H1 (cell line): ENCODE data around the gene ATP6V0D1. TPM values are rescaled to one million over a fixed set of nuclear protein-coding genes. Genes with fewer than 3 reads are reported as not detected.

Experiments
- CTCF ChIA-PET: fragments of 300-600 bp; sonication (Branson Sonifier 250); formaldehyde crosslinking; loops from one replicate; lab custom pipeline; 2021; ENCODE audit not compliant: partially characterized antibody; lab: Charles Lee
- POLR2A ChIA-PET: fragments of 300-600 bp; sonication (Branson Sonifier 250); formaldehyde crosslinking; loops from one replicate; lab custom pipeline; 2021; ENCODE audit warnings: inconsistent platforms; ENCODE audit not compliant: partially characterized antibody; lab: Charles Lee
- DNase-seq, 2 experiments: peaks; one replicate each; pipeline versions ENCODE4 v3.0.0 to v3.0.0-alpha.2; 2010 to 2022; ENCODE audit warnings: low spot score in 2 of 2, low read depth in 1 of 2, mixed read lengths in 1 of 2
- FAIRE-seq: peaks from 2 replicates; lab custom pipeline; 2011; peaks lifted over from hg19 to GRCh38; lab: Jason Lieb, UNC
- H2AFZ ChIP-seq: 2 replicates; pipeline ENCODE4 v1.8.1; 2012; ENCODE audit warnings: low read length, inconsistent platforms
- H2AK5ac ChIP-seq: 2 replicates; pipeline ENCODE4 v1.6.1; 2013; ENCODE audit warnings: low read depth, low read length
- H2BK120ac ChIP-seq: replicated peaks from 2 replicates; pipeline ENCODE3; 2013; ENCODE audit warnings: low read depth, low read length, inconsistent platforms
- H2BK12ac ChIP-seq: 2 replicates; pipeline ENCODE4 v1.6.1; 2013; ENCODE audit warnings: low read depth, low read length
- H2BK15ac ChIP-seq: 2 replicates; pipeline ENCODE4 v1.6.1; 2013; ENCODE audit warnings: low read length
- H2BK20ac ChIP-seq: 2 replicates; pipeline ENCODE4 v1.6.1; 2013; ENCODE audit warnings: low read length
- H2BK5ac ChIP-seq: 2 replicates; pipeline ENCODE4 v1.6.1; 2013; ENCODE audit warnings: low read depth, low read length
- H3K14ac ChIP-seq: 2 replicates; pipeline ENCODE4 v1.6.1; 2013; ENCODE audit warnings: inconsistent platforms; ENCODE audit not compliant: insufficient read length
- H3K18ac ChIP-seq: 2 replicates; pipeline ENCODE4 v1.6.1; 2013; ENCODE audit warnings: low read length; ENCODE audit errors: extremely low read depth
- H3K23ac ChIP-seq: 2 replicates; pipeline ENCODE4 v1.6.1; 2013; ENCODE audit warnings: inconsistent platforms; ENCODE audit not compliant: insufficient read length
- H3K23me2 ChIP-seq: 2 replicates; pipeline ENCODE4 v1.6.1; 2013; ENCODE audit warnings: low read depth, low read length
- H3K27ac ChIP-seq: 2 replicates; pipeline ENCODE4 v1.6.1; 2011; ENCODE audit warnings: low read depth, low read length, inconsistent platforms
- H3K27me3 ChIP-seq, 4 experiments: replicated peaks in 1 of 4; 1 replicate in 1 of 4; 2 replicates in 3 of 4; pipeline versions ENCODE4 v1.6.1 to v1.8.1; 2011 to 2013; ENCODE audit warnings: low read length in 3 of 4, mild to moderate bottlenecking in 3 of 4, inconsistent platforms in 2 of 4, mixed read lengths in 2 of 4, moderate library complexity in 1 of 4; ENCODE audit not compliant: control insufficient read depth in 3 of 4, insufficient read depth in 3 of 4; ENCODE audit errors: extremely low read depth in 1 of 4
- H3K36me3 ChIP-seq, 4 experiments: 2 replicates each; pipeline versions ENCODE4 v1.6.1 to v1.8.1; 2011 to 2013; ENCODE audit warnings: mild to moderate bottlenecking in 4 of 4, low read length in 3 of 4, moderate library complexity in 2 of 4, control low read depth in 1 of 4, inconsistent platforms in 1 of 4; ENCODE audit not compliant: insufficient read depth in 4 of 4, control insufficient read depth in 2 of 4
- H3K4ac ChIP-seq: replicated peaks from 2 replicates; pipeline ENCODE3; 2013; ENCODE audit warnings: low read length, low read depth, mixed read lengths, inconsistent platforms; ENCODE audit not compliant: insufficient read length
- H3K4me1 ChIP-seq, 4 experiments: replicated peaks in 1 of 4; 1 replicate in 1 of 4; 2 replicates in 3 of 4; pipeline versions ENCODE4 v1.6.1 to v1.8.1; 2011 to 2013; ENCODE audit warnings: low read length in 3 of 4, inconsistent platforms in 2 of 4, mixed read lengths in 1 of 4; ENCODE audit not compliant: insufficient read depth in 4 of 4, control insufficient read depth in 3 of 4
- H3K4me2 ChIP-seq, 2 experiments: 2 replicates each; pipeline versions ENCODE4 v1.6.1 to v1.8.1; 2011 to 2013; ENCODE audit warnings: low read depth in 2 of 2, low read length in 2 of 2, control low read depth in 1 of 2, inconsistent platforms in 1 of 2, mild to moderate bottlenecking in 1 of 2; ENCODE audit not compliant: insufficient read depth in 1 of 2
- H3K4me3 ChIP-seq, 4 experiments: fragments of 200-600, 300-600 bp in 1 of 4; sonication (generic), shearing (Covaris generic), sonication (Bioruptor Twin) in 1 of 4; 2 replicates each; pipeline versions ENCODE4 v1.5.1 to v1.8.1; 2011 to 2016; ENCODE audit warnings: low read length in 4 of 4, low read depth in 3 of 4, control low read depth in 2 of 4, inconsistent platforms in 2 of 4, mild to moderate bottlenecking in 2 of 4, mixed read lengths in 1 of 4, moderate library complexity in 1 of 4; ENCODE audit not compliant: insufficient read depth in 2 of 4; ENCODE audit errors: extremely low read depth in 1 of 4
- H3K56ac ChIP-seq: replicated peaks from 2 replicates; pipeline ENCODE3; 2013; ENCODE audit warnings: low read depth, mild to moderate bottlenecking, mixed read lengths, low read length, inconsistent platforms; ENCODE audit not compliant: insufficient read length
- H3K79me1 ChIP-seq: 2 replicates; pipeline ENCODE4 v1.6.1; 2013; ENCODE audit warnings: low read depth, low read length, control low read depth
- H3K79me2 ChIP-seq, 2 experiments: 2 replicates each; pipeline versions ENCODE4 v1.6.1 to v1.8.1; 2012 to 2013; ENCODE audit warnings: low read length in 2 of 2, mild to moderate bottlenecking in 2 of 2, inconsistent platforms in 1 of 2; ENCODE audit not compliant: insufficient read depth in 2 of 2, control insufficient read depth in 1 of 2
- H3K9ac ChIP-seq, 4 experiments: replicated peaks in 1 of 4; 1 replicate in 1 of 4; 2 replicates in 3 of 4; pipeline versions ENCODE4 v1.6.1 to v1.8.1; 2011 to 2013; ENCODE audit warnings: low read depth in 3 of 4, low read length in 3 of 4, control low read depth in 2 of 4, mild to moderate bottlenecking in 2 of 4, moderate library complexity in 2 of 4, inconsistent platforms in 1 of 4; ENCODE audit errors: extremely low read depth in 1 of 4
- H3K9me3 ChIP-seq, 2 experiments: 2 replicates each; pipeline versions ENCODE4 v1.6.1 to v1.8.1; 2012 to 2013; ENCODE audit warnings: mild to moderate bottlenecking in 2 of 2, moderate library complexity in 2 of 2, control low read depth in 1 of 2, inconsistent platforms in 1 of 2, low read depth in 1 of 2, low read length in 1 of 2, mixed read lengths in 1 of 2; ENCODE audit not compliant: insufficient read depth in 2 of 2
- H4K20me1 ChIP-seq, 2 experiments: replicated peaks in 1 of 2; 2 replicates each; pipeline versions ENCODE3 to v1.8.1; 2011 to 2013; ENCODE audit warnings: inconsistent platforms in 2 of 2, low read length in 2 of 2, mild to moderate bottlenecking in 1 of 2; ENCODE audit not compliant: insufficient read depth in 2 of 2, control insufficient read depth in 1 of 2
- H4K5ac ChIP-seq: 2 replicates; pipeline ENCODE4 v1.6.1; 2013; ENCODE audit warnings: low read length, low read depth, mixed read lengths, inconsistent platforms; ENCODE audit not compliant: insufficient read length
- H4K8ac ChIP-seq: 2 replicates; pipeline ENCODE4 v1.8.0; 2013; ENCODE audit warnings: mild to moderate bottlenecking, moderate library complexity, low read length, inconsistent platforms; ENCODE audit not compliant: insufficient read depth; ENCODE audit errors: extremely low read depth
- H4K91ac ChIP-seq: replicated peaks from 2 replicates; pipeline ENCODE3; 2013; ENCODE audit warnings: low read length, mixed read lengths, inconsistent platforms; ENCODE audit not compliant: insufficient read length
- EGR1 ChIP-seq: IDR thresholded peaks from 2 replicates; pipeline ENCODE4 v1.6.1; 2011; ENCODE audit warnings: low read depth, low read length, borderline replicate concordance
- POLR2A ChIP-seq, 2 experiments: IDR thresholded peaks; 1 replicate in 1 of 2; 2 replicates in 1 of 2; pipeline ENCODE4 v1.6.1; 2011; ENCODE audit warnings: low read depth in 2 of 2, low read length in 2 of 2, mild to moderate bottlenecking in 2 of 2; ENCODE audit errors: control extremely low read depth in 1 of 2
- SAP30 ChIP-seq: fragments of 300-600 bp; sonication (generic); IDR thresholded peaks from 2 replicates; pipeline ENCODE4 v1.7.1; 2012; ENCODE audit warnings: low read length, moderate library complexity, mild to moderate bottlenecking, inconsistent platforms; ENCODE audit not compliant: insufficient read depth, insufficient replicate concordance
- whole genome bisulfite sequencing, 2 experiments: shearing (Covaris generic) in 1 of 2; methylation state at CpG; one replicate each; pipeline versions ENCODE4 v1.1.6 to v1.1.7; 2013 to 2015; ENCODE audit warnings: low lambda C conversion rate in 2 of 2, mixed read lengths in 2 of 2, inconsistent platforms in 1 of 2, low coverage in 1 of 2, missing lambda C conversion rate in 1 of 2; ENCODE audit not compliant: insufficient replicate concordance in 2 of 2, insufficient coverage in 1 of 2, insufficient read length in 1 of 2; ENCODE audit errors: extremely low coverage in 1 of 2, missing lambda C conversion rate in 1 of 2; 5-methylcytosine and 5-hydroxymethylcytosine counted together
- polyA plus RNA-seq, 7 experiments: library from polyadenylated mRNA; depleted of rRNA in 3 of 7; stranded (reverse) in 5 of 7; unstranded in 2 of 7; fragments of >200 nt in 5 of 7; fragments of 200-250 nt in 2 of 7; gene quantifications; 1 replicate in 5 of 7; 2 replicates in 1 of 7; 4 replicates in 1 of 7; pipeline versions ENCODE4 v1.2.1 to v1.2.3, GENCODE V29; 2011 to 2013; ENCODE audit warnings: missing spikeins in 2 of 7, mixed read lengths in 2 of 7
- total RNA-seq: library from RNA; stranded (reverse); fragmentation: NEBNext Ultra II Directional; extraction: Animal tissue kit (Norgen Biotek cat#: 25700); gene quantifications from 2 replicates; pipeline ENCODE4 v1.2.1, GENCODE V29; 2021

Gene ATP6V0D1
- total and polyA plus RNA-seq, 2 of the 8 experiments (the other 6 are each of a cell fraction or from before 2014, with no cell fraction given), result 47.3 to 134 TPM

GRCh38 chr16:67429053-67429798 is 51.7 kb downstream of the ATP6V0D1 start:
- H4K91ac ChIP-seq, result no peak overlapping the region
- DNase-seq (no peak), FAIRE-seq (no peak)
- no peak overlapping the region; the same call in 1 of the 2 replicates for H3K18ac ChIP-seq
- no peaks in the 10 kb centered on the region for H4K20me1 ChIP-seq
- peak overlapping the region in 1 of 4 experiments; percentile 86; a peak in 2 of 8 replicates for H3K4me3 ChIP-seq
- H3K23ac ChIP-seq, result no peak overlapping the region
- POLR2A ChIA-PET, result interaction anchor here (1.2 to 1.9 kb wide), 5 partner anchors 11 to 654 kb away, joined by 3 to 5 read pairs (median 4); no protein-coding TSS in a partner anchor
- H2BK5ac ChIP-seq, result peak overlapping the region; percentile 32; the same call in 1 of the 2 replicates
- peak overlapping the region; percentile 95 for H2BK20ac ChIP-seq
- H3K36me3 ChIP-seq, result peaks cover 0 to 2% (median 0%) of the 10 kb centered on the region in 4 experiments; a peak in 2 of 8 replicates
- peaks cover 16 to 55% (median 46%) of the 10 kb centered on the region in 4 experiments for H3K4me1 ChIP-seq
- H3K79me2 ChIP-seq, result no peaks in the 10 kb centered on the region; a peak in 1 of 4 replicates
- no peak overlapping the region for H3K56ac ChIP-seq
- no peak overlapping the region for H3K9ac ChIP-seq
- peaks cover 17% of the 10 kb centered on the region; the same call in 1 of the 2 replicates for H3K23me2 ChIP-seq
- peaks cover 10% of the 10 kb centered on the region; the same call in 1 of the 2 replicates for H3K79me1 ChIP-seq
- WGBS, 2 experiments, result 97% methylated on average over 3 of the region's 3 CpGs; no CpG with 5 or more reads in 1 of the 2 experiments
- no peak overlapping the region for H3K27ac ChIP-seq
- H2BK15ac ChIP-seq, result peak overlapping the region; percentile 95; the same call in 1 of the 2 replicates
- H2AK5ac ChIP-seq, result peak overlapping the region; percentile 95
- H3K4me2 ChIP-seq, result peak overlapping the region; percentile 87 to 92; a peak in 3 of 4 replicates
- no peak overlapping the region for H2AFZ ChIP-seq
- H4K5ac ChIP-seq, result no peak overlapping the region
- H3K27me3 ChIP-seq, result peaks cover 0 to 19% (median 15%) of the 10 kb centered on the region in 4 experiments; a peak in 6 of 7 replicates
- H3K4ac ChIP-seq, result no peak overlapping the region
- H3K9me3 ChIP-seq, result no peaks in the 10 kb centered on the region
- H2BK120ac ChIP-seq, result no peak overlapping the region
- H2BK12ac ChIP-seq, result peak overlapping the region; percentile 88
- TF ChIP-seq SAP30 (no peak), POLR2A (IDR thresholded peaks at IDR 0.05; ENCODE audit: control extremely low read depth in 1 of 2, low read depth in 2 of 2, low read length in 2 of 2) (peak in 1 of 2 experiments; percentile 28; a peak in 1 of 3 replicates), EGR1 (no peak)
- CTCF ChIA-PET, result interaction anchor here (0.6 to 24.6 kb wide), 16 partner anchors 6 to 171 kb away, joined by 3 to 476 read pairs (median 6); partner anchors contain the start of genes KCTD19, LRRC36, TPPP3 and ZDHHC1
- H3K14ac ChIP-seq, result no peak overlapping the region
- no peak overlapping the region for H4K8ac ChIP-seq
